H1 (cell line): ENCODE measurements around the gene SLC6A20. TPM values are rescaled to one million over a fixed set of nuclear protein-coding genes. Genes with fewer than 3 reads are reported as not detected.

Experiments used
- polyA plus RNA-seq, 7 experiments: library from polyadenylated mRNA; depleted of rRNA in 3 of 7; stranded (reverse) in 5 of 7; unstranded in 2 of 7; fragments of >200 nt in 5 of 7; fragments of 200-250 nt in 2 of 7; gene quantifications; 1 replicate in 5 of 7; 2 replicates in 1 of 7; 4 replicates in 1 of 7; pipeline versions ENCODE4 v1.2.1 to v1.2.3, GENCODE V29; 2011 to 2013; ENCODE audit warnings: missing spikeins in 2 of 7, mixed read lengths in 2 of 7
- small RNA-seq: library from polyadenylated mRNA; stranded (forward); fragments of <200 nt; extraction: miRNeasy Mini kit (QIAGEN cat#:217004); gene quantifications from one replicate; pipeline ENCODE3, GENCODE V24; 2013; ENCODE audit not compliant: insufficient read depth
- total RNA-seq: library from RNA; stranded (reverse); fragmentation: NEBNext Ultra II Directional; extraction: Animal tissue kit (Norgen Biotek cat#: 25700); gene quantifications from 2 replicates; pipeline ENCODE4 v1.2.1, GENCODE V29; 2021

The SLC6A20 gene
- total and polyA plus RNA-seq, 2 of the 8 experiments (the other 6 are each of a cell fraction or from before 2014, with no cell fraction given), result 0.05 TPM; not detected in 1

Small RNAs within 50 kb of the gene (small RNA-seq; reads per million reads assigned to genes)
- not detected for gene RN7SL145P

Other genes starting within 250 kb of the SLC6A20 start
- 29.7 and 33.6 TPM in 2 replicates for gene LIMD1, start 201.8 kb downstream of the SLC6A20 start, total RNA-seq
- gene LIMD1, start 201.8 kb downstream of the SLC6A20 start, polyA plus RNA-seq (2011; rRNA removed), result 11.4 and 13.5 TPM in 2 replicates
- 59.7 and 61.0 TPM in 2 replicates for gene SACM1L, start 107.1 kb downstream of the SLC6A20 start, total RNA-seq
- 12.6 and 20.1 TPM in 2 replicates for gene SACM1L, start 107.1 kb downstream of the SLC6A20 start, polyA plus RNA-seq (2011; rRNA removed)
- gene LZTFL1, start 45.6 kb upstream of the SLC6A20 start, total RNA-seq, result 11.5 and 11.8 TPM in 2 replicates
- gene LZTFL1, start 45.6 kb upstream of the SLC6A20 start, polyA plus RNA-seq (2011; rRNA removed), result 8.3 and 8.7 TPM in 2 replicates
- not detected in 2 replicates for gene CCR9, start 90.0 kb upstream of the SLC6A20 start, total RNA-seq
- not detected in 2 replicates for gene CCR9, start 90.0 kb upstream of the SLC6A20 start, polyA plus RNA-seq (2011; rRNA removed)
- not detected in 2 replicates for gene CXCR6, start 146.9 kb upstream of the SLC6A20 start, total RNA-seq
- not detected in 2 replicates for gene CXCR6, start 146.9 kb upstream of the SLC6A20 start, polyA plus RNA-seq (2011; rRNA removed)
- gene FYCO1, start 199.3 kb upstream of the SLC6A20 start, total RNA-seq, result 9.3 and 10.8 TPM in 2 replicates
- gene FYCO1, start 199.3 kb upstream of the SLC6A20 start, polyA plus RNA-seq (2011; rRNA removed), result 4.8 and 6.7 TPM in 2 replicates
- not detected in 2 replicates for gene XCR1, start 230.9 kb upstream of the SLC6A20 start, total RNA-seq
- gene XCR1, start 230.9 kb upstream of the SLC6A20 start, polyA plus RNA-seq (2011; rRNA removed), result 0.19 and 0.53 TPM in 2 replicates